GM12878 (cell line): ENCODE data around the gene SLC12A7. TPM values are rescaled to one million over a fixed set of nuclear protein-coding genes. Genes with fewer than 3 reads are reported as not detected.

Experiments
- ATAC-seq: fragments of 200-7000 bp; cut with Tn5 transposase; 3 replicates; pipeline ENCODE4 v1.9.1; 2020; ENCODE audit warnings: mild to moderate bottlenecking, moderate library complexity
- BruUV-seq: library from RNA; stranded (reverse); fragments of 400-500 nt; replicated peaks from 2 replicates; lab custom pipeline; 2021; lab: Mats Ljungman, UMichigan
- CTCF ChIA-PET: fragments of 300-600 bp; sonication (Branson Sonifier 250); formaldehyde crosslinking; extraction: SDS; loops from one replicate; lab custom pipeline; 2021; ENCODE audit warnings: inconsistent platforms; lab: Yijun Ruan, JAX
- POLR2A ChIA-PET: fragments of 350-600 bp; formaldehyde crosslinking; extraction: SDS; loops from one replicate; lab custom pipeline; 2021; ENCODE audit warnings: inconsistent platforms; lab: Charles Lee
- RAD21 ChIA-PET: fragments of 300-600 bp; sonication (Branson Sonifier 250); formaldehyde crosslinking; loops from one replicate; lab custom pipeline; 2023; ENCODE audit warnings: antibody characterized with exemption; ENCODE audit not compliant: unreplicated experiment; lab: Charles Lee
- SMC1A ChIA-PET: fragments of 300-600 bp; sonication (Branson Sonifier 250); formaldehyde crosslinking; loops from one replicate; lab custom pipeline; 2023; ENCODE audit not compliant: unreplicated experiment, uncharacterized antibody; lab: Charles Lee
- DNase-seq: peaks from one replicate; pipeline ENCODE4 v3.0.0-alpha.2; 2011; ENCODE audit warnings: low read depth, low spot score
- FAIRE-seq: peaks from 3 replicates; lab custom pipeline; 2011; peaks lifted over from hg19 to GRCh38; lab: Jason Lieb, UNC
- H2AFZ ChIP-seq: 2 replicates; pipeline ENCODE4 v1.6.0; 2011; ENCODE audit warnings: low read depth, low read length, control low read depth; ENCODE audit not compliant: control insufficient read depth
- H3K27ac ChIP-seq: 2 replicates; pipeline ENCODE4 v1.5.1; 2011; ENCODE audit warnings: control low read depth; ENCODE audit not compliant: control insufficient read depth, insufficient read depth
- H3K27me3 ChIP-seq, 2 experiments: replicated peaks in 1 of 2; 2 replicates each; pipeline versions ENCODE4 v1.6.0 to v1.6.1; 2011; ENCODE audit warnings: low read length in 1 of 2; ENCODE audit not compliant: control insufficient read depth in 2 of 2, insufficient read depth in 2 of 2
- H3K36me3 ChIP-seq, 2 experiments: 2 replicates each; pipeline ENCODE4 v1.5.1; 2011; ENCODE audit warnings: low read length in 1 of 2; ENCODE audit not compliant: control insufficient read depth in 2 of 2, insufficient read depth in 2 of 2
- H3K4me1 ChIP-seq: 2 replicates; pipeline ENCODE4 v1.6.1; 2011; ENCODE audit warnings: mild to moderate bottlenecking, low read length, moderate library complexity, mixed read lengths; ENCODE audit not compliant: control insufficient read depth, insufficient read depth
- H3K4me2 ChIP-seq: 2 replicates; pipeline ENCODE4 v1.6.0; 2011; ENCODE audit warnings: control low read depth; ENCODE audit not compliant: control insufficient read depth, insufficient read depth
- H3K4me3 ChIP-seq: fragments of 200-600 bp; sonication (generic); 2 replicates; pipeline ENCODE4 v1.5.1; 2016
- H3K79me2 ChIP-seq: 2 replicates; pipeline ENCODE4 v1.6.0; 2011; ENCODE audit warnings: low read length; ENCODE audit not compliant: control insufficient read depth, insufficient read depth
- H3K9ac ChIP-seq: 2 replicates; pipeline ENCODE4 v1.8.0; 2011; ENCODE audit warnings: low read length, control low read depth, mixed read lengths; ENCODE audit not compliant: control insufficient read depth, insufficient read depth
- H3K9me3 ChIP-seq: replicated peaks from 3 replicates; pipeline ENCODE4 v1.5.1; 2011; ENCODE audit warnings: mild to moderate bottlenecking, low read length; ENCODE audit not compliant: control insufficient read depth, insufficient read depth
- H4K20me1 ChIP-seq: 2 replicates; pipeline ENCODE4 v1.6.0; 2011; ENCODE audit not compliant: control insufficient read depth, insufficient read depth
- SKIL ChIP-seq: fragments of 450-650 bp; IDR thresholded peaks from 2 replicates; pipeline ENCODE4 v1.6.1; 2017; ENCODE audit warnings: mild to moderate bottlenecking, low read depth, inconsistent platforms; ENCODE audit not compliant: poor library complexity, severe bottlenecking
- USF1 ChIP-seq: IDR thresholded peaks from 2 replicates; pipeline ENCODE4 v1.6.1; 2011; ENCODE audit warnings: borderline replicate concordance, low read depth, mild to moderate bottlenecking, moderate library complexity, mixed read lengths, low read length; ENCODE audit not compliant: insufficient read depth; ENCODE audit errors: extremely low read length
- WGBS: methylation state at CpG from one replicate; pipeline ENCODE4 v1.1.6; 2016; ENCODE audit warnings: low lambda C conversion rate; ENCODE audit not compliant: insufficient replicate concordance, insufficient coverage; ENCODE audit errors: missing lambda C conversion rate; 5-methylcytosine and 5-hydroxymethylcytosine counted together
- in situ Hi-C: fragments of 300-500 bp; cut with MboI; formaldehyde crosslinking; loops from 9 replicates; pipeline ENCODE4 v1.14.3; 2018; ENCODE audit warnings: mixed read lengths
- intact Hi-C: fragments of 100-400 bp; cut with micrococcal nuclease; formaldehyde crosslinking; loops from one replicate; pipeline ENCODE4 v1.14.2; 2022; ENCODE audit not compliant: unreplicated experiment
- polyA plus RNA-seq, 11 experiments: library from polyadenylated mRNA; depleted of rRNA in 4 of 11; unstranded in 6 of 11; stranded (reverse) in 5 of 11; fragments of >200 nt; fragmentation: Nextera tagmentation in 4 of 11; fragmentation: Illumina TruSeq in 1 of 11; extraction: Ambion mirVana in 4 of 11; extraction: Trizol in 1 of 11; gene quantifications; 1 replicate in 1 of 11; 2 replicates in 10 of 11; pipeline versions ENCODE4 v1.2.1 to v1.2.3, GENCODE V29; 2011 to 2016; ENCODE audit warnings: inconsistent platforms in 2 of 11, missing spikeins in 2 of 11, low read depth in 1 of 11
- total RNA-seq, 4 experiments: library from RNA; depleted of rRNA in 3 of 4; stranded (reverse); fragments of >200 nt in 3 of 4; fragmentation: Illumina TruSeq in 1 of 4; extraction: Trizol in 1 of 4; gene quantifications; 2 replicates each; pipeline versions ENCODE4 v1.2.1 to v1.2.3, GENCODE V29; 2013 to 2021

The SLC12A7 gene
- total and polyA plus RNA-seq, 10 of the 15 experiments (the other 5 are each of a cell fraction or from before 2014, with no cell fraction given), result 0.10 to 10.0 (median 2.9) TPM

GRCh38 chr5:1039210-1039548 is 72.7 kb downstream of the SLC12A7 start:
- DNase-seq (no peak), ATAC-seq (no peak), FAIRE-seq (no peak)
- ChIA-PET SMC1A (no interaction called here), POLR2A (no interaction called here), RAD21 (no interaction called here), CTCF (no interaction called here)
- H3K36me3 ChIP-seq, result no peaks in the 10 kb centered on the region
- no peaks in the 10 kb centered on the region for H3K79me2 ChIP-seq
- in situ Hi-C loops, result no loop called here
- H3K4me3 ChIP-seq, result no peak overlapping the region
- intact Hi-C loops, result no loop called here
- H3K9ac ChIP-seq, result no peak overlapping the region
- no TSS peak for BruUV-seq
- 64% methylated on average over 16 of the region's 16 CpGs for WGBS
- H2AFZ ChIP-seq, result no peak overlapping the region
- H3K27me3 ChIP-seq, result no peaks in the 10 kb centered on the region
- no peak overlapping the region for H3K27ac ChIP-seq
- no peaks in the 10 kb centered on the region for H4K20me1 ChIP-seq
- H3K4me1 ChIP-seq, result no peaks in the 10 kb centered on the region
- H3K9me3 ChIP-seq, result no peaks in the 10 kb centered on the region; the same call in 2 of the 3 replicates
- no peak overlapping the region for H3K4me2 ChIP-seq
- no peak for TF ChIP-seq SKIL

GRCh38 chr5:1038417-1039209 is 73.2 kb downstream of the SLC12A7 start:
- intact Hi-C loops, result no loop called here
- SMC1A ChIA-PET, result no interaction called here
- 71% methylated on average over 28 of the region's 28 CpGs for WGBS
- no peak for ATAC-seq
- Histone ChIP-seq H3K4me1 (no peaks in the 10 kb centered on the region), H3K79me2 (no peaks in the 10 kb centered on the region), H2AFZ (no peak overlapping the region), H3K36me3 (no peaks in the 10 kb centered on the region), H3K27me3 (no peaks in the 10 kb centered on the region), H3K9ac (no peak overlapping the region), H3K4me2 (no peak overlapping the region), H4K20me1 (no peaks in the 10 kb centered on the region), H3K9me3 (no peaks in the 10 kb centered on the region; the same call in 2 of the 3 replicates), H3K4me3 (no peak overlapping the region), H3K27ac (no peak overlapping the region)
- no peak for TF ChIP-seq USF1
- CTCF ChIA-PET, result no interaction called here
- DNase-seq, result no peak
- RAD21 ChIA-PET, result no interaction called here
- no peak for FAIRE-seq
- POLR2A ChIA-PET, result no interaction called here
- no TSS peak for BruUV-seq
- in situ Hi-C loops, result no loop called here
